Endothelial cell of umbilical vein (primary cell): ENCODE data around the gene GALNT1. TPM values are rescaled to one million over a fixed set of nuclear protein-coding genes. Genes with fewer than 3 reads are reported as not detected.

Source experiments
- BruUV-seq: library from RNA; stranded (reverse); fragments of 400-500 nt; replicated peaks from 2 replicates; lab custom pipeline; 2021; lab: Mats Ljungman, UMichigan
- CTCF ChIA-PET: fragments of 300-600, 350-600 bp; sonication (Branson Sonifier 250); formaldehyde crosslinking; loops from one replicate; lab custom pipeline; 2021; ENCODE audit warnings: antibody characterized with exemption, inconsistent platforms; lab: Charles Lee
- POLR2A ChIA-PET: fragments of 300-600, 350-600 bp; sonication (Branson Sonifier 250); formaldehyde crosslinking; loops from one replicate; lab custom pipeline; 2021; ENCODE audit warnings: antibody characterized with exemption, inconsistent platforms; lab: Charles Lee
- DNase-seq: peaks from one replicate; pipeline ENCODE4 v3.0.0-alpha.2; 2011; ENCODE audit warnings: low read depth, low spot score
- FAIRE-seq: peaks from 2 replicates; lab custom pipeline; 2011; peaks lifted over from hg19 to GRCh38; lab: Jason Lieb, UNC
- H2AFZ ChIP-seq: 2 replicates; pipeline ENCODE4 v1.6.0; 2012; ENCODE audit warnings: low read depth, low read length, control low read depth, inconsistent platforms
- H3K27ac ChIP-seq: 2 replicates; pipeline ENCODE4 v1.5.1; 2011; ENCODE audit warnings: low read depth, mild to moderate bottlenecking, control low read depth, low read length, moderate library complexity; ENCODE audit not compliant: insufficient read depth
- H3K27me3 ChIP-seq, 2 experiments: 2 replicates each; pipeline versions ENCODE4 v1.6.0 to v1.6.1; 2011; ENCODE audit warnings: low read length in 2 of 2, mixed read lengths in 1 of 2; ENCODE audit not compliant: control insufficient read depth in 2 of 2, insufficient read depth in 2 of 2
- H3K36me3 ChIP-seq, 2 experiments: 2 replicates in 1 of 2; 3 replicates in 1 of 2; pipeline ENCODE4 v1.5.1; 2011; ENCODE audit warnings: low read length in 2 of 2, mild to moderate bottlenecking in 1 of 2, moderate library complexity in 1 of 2; ENCODE audit not compliant: control insufficient read depth in 2 of 2, insufficient read depth in 2 of 2; ENCODE audit errors: extremely low read depth in 1 of 2
- H3K4me1 ChIP-seq: 3 replicates; pipeline ENCODE4 v1.5.1; 2011; ENCODE audit warnings: mild to moderate bottlenecking, low read length; ENCODE audit not compliant: control insufficient read depth, insufficient read depth; ENCODE audit errors: extremely low read depth
- H3K4me2 ChIP-seq: 2 replicates; pipeline ENCODE4 v1.6.1; 2011; ENCODE audit warnings: low read length, control low read depth, mixed read lengths; ENCODE audit not compliant: insufficient read depth
- H3K4me3 ChIP-seq, 3 experiments: fragments of 200-600 bp in 1 of 3; sonication (generic), shearing (Covaris generic) in 1 of 3; replicated peaks in 1 of 3; 2 replicates each; pipeline ENCODE4 v1.5.1; 2011 to 2016; ENCODE audit warnings: control low read depth in 3 of 3, low read length in 3 of 3, mild to moderate bottlenecking in 2 of 3, inconsistent platforms in 1 of 3, low read depth in 1 of 3, moderate library complexity in 1 of 3; ENCODE audit not compliant: insufficient read depth in 1 of 3
- H3K79me2 ChIP-seq: 2 replicates; pipeline ENCODE4 v1.6.0; 2012; ENCODE audit warnings: low read length, inconsistent platforms; ENCODE audit not compliant: control insufficient read depth, insufficient read depth
- H3K9ac ChIP-seq: replicated peaks from 2 replicates; pipeline ENCODE3; 2011; ENCODE audit warnings: low read length, control low read depth; ENCODE audit not compliant: insufficient read depth; ENCODE audit errors: extremely low read depth
- H3K9me1 ChIP-seq: replicated peaks from 3 replicates; pipeline ENCODE4 v1.6.0; 2011; ENCODE audit warnings: mild to moderate bottlenecking, low read length; ENCODE audit not compliant: control insufficient read depth, insufficient read depth; ENCODE audit errors: extremely low read depth
- H3K9me3 ChIP-seq: replicated peaks from 2 replicates; pipeline ENCODE4 v1.5.1; 2012; ENCODE audit warnings: low read length, inconsistent platforms; ENCODE audit not compliant: control insufficient read depth, insufficient read depth
- H4K20me1 ChIP-seq: replicated peaks from 2 replicates; pipeline ENCODE3; 2011; ENCODE audit warnings: mild to moderate bottlenecking, low read length; ENCODE audit not compliant: control insufficient read depth, insufficient read depth; ENCODE audit errors: extremely low read depth
- EZH2 ChIP-seq: IDR thresholded peaks from 2 replicates; pipeline ENCODE4 v1.6.1; 2012; ENCODE audit warnings: borderline replicate concordance, low read depth, mild to moderate bottlenecking, moderate library complexity, low read length, inconsistent platforms; ENCODE audit not compliant: severe bottlenecking
- FOS ChIP-seq: IDR thresholded peaks from 2 replicates; pipeline ENCODE4 v1.6.1; 2011; ENCODE audit warnings: mild to moderate bottlenecking, low read length, moderate library complexity, borderline replicate concordance; ENCODE audit not compliant: insufficient read depth
- GATA2 ChIP-seq: IDR thresholded peaks from 2 replicates; pipeline ENCODE4 v1.7.0; 2011; ENCODE audit warnings: low read depth, mild to moderate bottlenecking, moderate library complexity, mixed read lengths, low read length; ENCODE audit not compliant: insufficient read length, insufficient read depth
- MYC ChIP-seq: IDR thresholded peaks from one replicate; pipeline ENCODE4 v1.6.1; 2011; ENCODE audit warnings: mild to moderate bottlenecking, low read depth, low read length
- POLR2A ChIP-seq: IDR thresholded peaks from 2 replicates; pipeline ENCODE4 v1.6.1; 2012; ENCODE audit warnings: low read depth, mild to moderate bottlenecking, control low read depth, low read length
- dilution Hi-C: fragments of 300-500 bp; cut with MboI; formaldehyde crosslinking; loops from one replicate; pipeline ENCODE4 v1.15.0; 2019; ENCODE audit warnings: low sequenced_read_pairs; ENCODE audit not compliant: extremely low pct_ligation_motif_present
- intact Hi-C: fragments of 100-400 bp; cut with micrococcal nuclease; formaldehyde crosslinking; loops from one replicate; pipeline ENCODE4 v1.10.0; 2022
- polyA plus RNA-seq, 4 experiments: library from polyadenylated mRNA; depleted of rRNA in 3 of 4; stranded (reverse) in 3 of 4; unstranded in 1 of 4; fragments of >200 nt; gene quantifications; 2 replicates each; pipeline versions ENCODE4 v1.2.1 to v1.2.3, GENCODE V29; 2011 to 2012; ENCODE audit warnings: missing spikeins in 1 of 4
- total RNA-seq: library from RNA; stranded (reverse); gene quantifications from 2 replicates; pipeline ENCODE4 v1.2.3, GENCODE V29; 2021
- TF ChIP-seq, protein P1 (sequence below): IDR thresholded peaks from 2 replicates; pipeline ENCODE4 v1.6.1; 2011; ENCODE audit not compliant: insufficient read depth, insufficient read length
- TF ChIP-seq, protein P2 (sequence below), 2 donors: IDR thresholded peaks; 1 replicate in 1 of 2; 2 replicates in 1 of 2; pipeline ENCODE4 v1.5.1; 2011; ENCODE audit warnings: low read length in 2 of 2, mild to moderate bottlenecking in 2 of 2, moderate library complexity in 2 of 2, control low read depth in 1 of 2, inconsistent platforms in 1 of 2, low read depth in 1 of 2; ENCODE audit not compliant: insufficient read depth in 1 of 2; ENCODE audit errors: extremely low read depth in 1 of 2

The GALNT1 gene
- total and polyA plus RNA-seq, 2 donors (not counting 3 experiments of a cell fraction or from before 2014, with no cell fraction given): 89.9 to 360 TPM

GRCh38 chr18:35566019-35566418 is 15.5 kb upstream of the GALNT1 start:
- dilution Hi-C loops (no loop called here), intact Hi-C loops (no loop called here)
- Histone ChIP-seq H3K4me1 (no peaks in the 10 kb centered on the region), H3K4me3 (no peak overlapping the region), H3K9me3 (no peaks in the 10 kb centered on the region), H4K20me1 (no peaks in the 10 kb centered on the region), H2AFZ (no peak overlapping the region), H3K4me2 (no peak overlapping the region), H3K27ac (no peak overlapping the region), H3K27me3 (no peaks in the 10 kb centered on the region), H3K9me1 (no peaks in the 10 kb centered on the region), H3K79me2 (no peaks in the 10 kb centered on the region), H3K9ac (no peak overlapping the region), H3K36me3 (no peaks in the 10 kb centered on the region)
- POLR2A ChIA-PET: no interaction called here
- FAIRE-seq (no peak), DNase-seq (no peak)
- CTCF ChIA-PET: interaction anchor here (1.2 kb wide), 1 partner anchor 29 kb away, joined by 3 read pairs; no protein-coding TSS in a partner anchor
- no TSS peak for BruUV-seq
- TF ChIP-seq FOS (no peak), MYC (no peak), EZH2 (no peak), POLR2A (no peak), GATA2 (no peak)
- TF ChIP-seq, protein P1, sequence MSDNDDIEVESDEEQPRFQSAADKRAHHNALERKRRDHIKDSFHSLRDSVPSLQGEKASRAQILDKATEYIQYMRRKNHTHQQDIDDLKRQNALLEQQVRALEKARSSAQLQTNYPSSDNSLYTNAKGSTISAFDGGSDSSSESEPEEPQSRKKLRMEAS: no peak

DNA sequence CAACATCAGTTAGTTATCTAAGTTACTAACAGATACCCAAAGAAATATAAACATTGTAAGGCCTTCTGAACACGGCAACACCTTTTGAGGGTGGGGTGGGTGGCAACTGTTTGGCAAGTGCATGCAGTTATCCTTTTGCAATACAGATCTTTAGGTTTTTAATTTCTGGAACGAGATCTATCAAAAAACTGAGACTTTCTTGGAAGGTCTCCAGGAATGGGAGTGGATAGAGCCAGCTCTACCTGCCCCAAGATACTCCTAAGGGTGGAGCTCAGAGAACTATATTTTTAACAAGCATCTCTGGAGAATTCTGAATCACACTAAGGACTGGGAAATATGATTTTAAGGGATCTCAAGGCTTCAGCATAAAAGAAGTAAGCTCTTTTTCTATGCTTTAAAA is 11.4 kb upstream of the GALNT1 start:
- Histone ChIP-seq H3K9me3 (no peaks in the 10 kb centered on the region), H3K27ac (no peak overlapping the region), H3K4me1 (no peaks in the 10 kb centered on the region), H4K20me1 (no peaks in the 10 kb centered on the region), H3K9me1 (no peaks in the 10 kb centered on the region), H3K36me3 (no peaks in the 10 kb centered on the region), H3K27me3 (no peaks in the 10 kb centered on the region), H3K9ac (no peak overlapping the region), H3K4me2 (no peak overlapping the region), H3K79me2 (no peaks in the 10 kb centered on the region), H2AFZ (no peak overlapping the region), H3K4me3 (no peak overlapping the region)
- TF ChIP-seq MYC (no peak), POLR2A (no peak), EZH2 (no peak)
- TF ChIP-seq, protein P2, sequence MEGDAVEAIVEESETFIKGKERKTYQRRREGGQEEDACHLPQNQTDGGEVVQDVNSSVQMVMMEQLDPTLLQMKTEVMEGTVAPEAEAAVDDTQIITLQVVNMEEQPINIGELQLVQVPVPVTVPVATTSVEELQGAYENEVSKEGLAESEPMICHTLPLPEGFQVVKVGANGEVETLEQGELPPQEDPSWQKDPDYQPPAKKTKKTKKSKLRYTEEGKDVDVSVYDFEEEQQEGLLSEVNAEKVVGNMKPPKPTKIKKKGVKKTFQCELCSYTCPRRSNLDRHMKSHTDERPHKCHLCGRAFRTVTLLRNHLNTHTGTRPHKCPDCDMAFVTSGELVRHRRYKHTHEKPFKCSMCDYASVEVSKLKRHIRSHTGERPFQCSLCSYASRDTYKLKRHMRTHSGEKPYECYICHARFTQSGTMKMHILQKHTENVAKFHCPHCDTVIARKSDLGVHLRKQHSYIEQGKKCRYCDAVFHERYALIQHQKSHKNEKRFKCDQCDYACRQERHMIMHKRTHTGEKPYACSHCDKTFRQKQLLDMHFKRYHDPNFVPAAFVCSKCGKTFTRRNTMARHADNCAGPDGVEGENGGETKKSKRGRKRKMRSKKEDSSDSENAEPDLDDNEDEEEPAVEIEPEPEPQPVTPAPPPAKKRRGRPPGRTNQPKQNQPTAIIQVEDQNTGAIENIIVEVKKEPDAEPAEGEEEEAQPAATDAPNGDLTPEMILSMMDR (IDR thresholded peaks at IDR 0.05; ENCODE audit: extremely low read depth in 1 of 2, insufficient read depth in 1 of 2, low read depth in 1 of 2, low read length in 2 of 2): no peak
- DNase-seq (no peak), FAIRE-seq (no peak)
- dilution Hi-C loops (no loop called here), intact Hi-C loops (no loop called here)
- BruUV-seq: no TSS peak
- CTCF ChIA-PET: interaction anchor here (0.8 kb wide), 1 partner anchor 14 kb away, joined by 5 read pairs; no protein-coding TSS in a partner anchor
- POLR2A ChIA-PET: no interaction called here
